ENCODE data around the gene AP1G1. TPM values are rescaled to one million over a fixed set of nuclear protein-coding genes. Genes with fewer than 3 reads are reported as not detected.

The AP1G1 gene
- total RNA-seq, 2 donors from 2014 or later, result 62.7 to 68.5 TPM

GRCh38 chr16:71854369-71854948, 45.8 kb upstream of the AP1G1 start:
- Mint-ChIP-seq H3K4me3 (no peak overlapping the region), H3K9me3 (no peaks in the 10 kb centered on the region), H3K27ac (no peak overlapping the region), H3K36me3 (ENCODE audit: low read depth) (peaks cover 39% of the 10 kb centered on the region), H3K4me1 (peaks cover 9% of the 10 kb centered on the region), H3K27me3 (ENCODE audit: insufficient read depth) (no peaks in the 10 kb centered on the region)
- WGBS, 2 experiments (ENCODE audit: insufficient coverage in 1 of 2, insufficient read length in 1 of 2), result 94 to 95% methylated on average over 3 to 4 of the region's 4 CpGs
- Histone ChIP-seq H3K36me3 (ENCODE audit: control insufficient read depth, insufficient read depth, low read length) (peaks cover 72% of the 10 kb centered on the region), H3K9me3 (ENCODE audit: control insufficient read depth, low read length) (no peaks in the 10 kb centered on the region), H3K27ac (ENCODE audit: low read depth, low read length) (no peak overlapping the region), H3K9ac (ENCODE audit: extremely low read depth, low read length, poor library complexity, severe bottlenecking) (no peak overlapping the region), H3K27me3 (ENCODE audit: control insufficient read depth, insufficient read depth, low read length, poor library complexity, severe bottlenecking) (no peaks in the 10 kb centered on the region), H3K4me1 (ENCODE audit: control insufficient read depth, insufficient read depth, low read length) (peaks cover 2% of the 10 kb centered on the region), H3K4me3 (ENCODE audit: low read length) (no peak overlapping the region)
- DNase-seq, result no peak
- TF ChIP-seq CTCF (conservative IDR thresholded peaks at IDR 0.05), result no peak

- no peaks in the 10 kb centered on the region for H3K9me3 Mint-ChIP-seq
- Histone ChIP-seq H3K27ac (ENCODE audit: low read depth, low read length) (no peak overlapping the region), H3K9ac (ENCODE audit: extremely low read depth, low read length, poor library complexity, severe bottlenecking) (no peak overlapping the region), H3K9me3 (ENCODE audit: control insufficient read depth, low read length) (no peaks in the 10 kb centered on the region), H3K4me1 (ENCODE audit: control insufficient read depth, insufficient read depth, low read length) (peaks cover 2% of the 10 kb centered on the region), H3K4me3 (ENCODE audit: low read length) (no peak overlapping the region), H3K36me3 (ENCODE audit: control insufficient read depth, insufficient read depth, low read length) (peaks cover 72% of the 10 kb centered on the region), H3K27me3 (ENCODE audit: control insufficient read depth, insufficient read depth, low read length, poor library complexity, severe bottlenecking) (no peaks in the 10 kb centered on the region)
- no peak for DNase-seq
- H3K27me3 Mint-ChIP-seq (ENCODE audit: insufficient read depth), result no peaks in the 10 kb centered on the region
- H3K4me1 Mint-ChIP-seq, result peaks cover 9% of the 10 kb centered on the region
- TF ChIP-seq CTCF (conservative IDR thresholded peaks at IDR 0.05), result no peak
- H3K27ac Mint-ChIP-seq, result peak overlapping the region; percentile 84
- peaks cover 41% of the 10 kb centered on the region for H3K36me3 Mint-ChIP-seq (ENCODE audit: low read depth)
- WGBS, 2 experiments (ENCODE audit: insufficient coverage in 1 of 2, insufficient read length in 1 of 2), result 89 to 100% methylated on average over 4 of the region's 4 CpGs
- H3K4me3 Mint-ChIP-seq, result no peak overlapping the region
These were observed 44.8 kb upstream of the AP1G1 start for GRCh38 chr16:71853413-71853812.

GRCh38 chr16:71852561-71852960, 43.9 kb upstream of the AP1G1 start:
- Histone ChIP-seq H3K4me1 (ENCODE audit: control insufficient read depth, insufficient read depth, low read length) (peaks cover 2% of the 10 kb centered on the region), H3K36me3 (ENCODE audit: control insufficient read depth, insufficient read depth, low read length) (peaks cover 73% of the 10 kb centered on the region), H3K27me3 (ENCODE audit: control insufficient read depth, insufficient read depth, low read length, poor library complexity, severe bottlenecking) (no peaks in the 10 kb centered on the region), H3K9me3 (ENCODE audit: control insufficient read depth, low read length) (no peaks in the 10 kb centered on the region), H3K4me3 (ENCODE audit: low read length) (no peak overlapping the region), H3K27ac (ENCODE audit: low read depth, low read length) (no peak overlapping the region), H3K9ac (ENCODE audit: extremely low read depth, low read length, poor library complexity, severe bottlenecking) (no peak overlapping the region)
- peaks cover 44% of the 10 kb centered on the region for H3K36me3 Mint-ChIP-seq (ENCODE audit: low read depth)
- no peak for TF ChIP-seq CTCF (conservative IDR thresholded peaks at IDR 0.05)
- no peak overlapping the region for H3K4me3 Mint-ChIP-seq
- no peak overlapping the region for H3K27ac Mint-ChIP-seq
- WGBS, 2 experiments (ENCODE audit: insufficient coverage in 1 of 2, insufficient read length in 1 of 2), result 99% methylated on average over 4 of the region's 4 CpGs; no CpG with 5 or more reads in 1 of the 2 experiments
- no peaks in the 10 kb centered on the region for H3K27me3 Mint-ChIP-seq (ENCODE audit: insufficient read depth)
- DNase-seq, result no peak
- no peaks in the 10 kb centered on the region for H3K9me3 Mint-ChIP-seq
- H3K4me1 Mint-ChIP-seq, result peaks cover 9% of the 10 kb centered on the region
